GM19468 (cell line): ENCODE data around the gene MARCHF2.
"Not testable (repeated sequence)": the region's sequence is repeated elsewhere in the genome, so short reads cannot be mapped to it uniquely, and the experiment has no call there.

Experiments used
- ATAC-seq: cut with Tn5 transposase; IDR thresholded peaks from one replicate; pipeline ENCODE4 v1.9.1; 2021; ENCODE audit warnings: mild to moderate bottlenecking, moderate library complexity, moderate number of reproducible peaks; ENCODE audit not compliant: unreplicated experiment; ENCODE audit errors: extremely low read depth

MARCHF2 gene

DNA sequence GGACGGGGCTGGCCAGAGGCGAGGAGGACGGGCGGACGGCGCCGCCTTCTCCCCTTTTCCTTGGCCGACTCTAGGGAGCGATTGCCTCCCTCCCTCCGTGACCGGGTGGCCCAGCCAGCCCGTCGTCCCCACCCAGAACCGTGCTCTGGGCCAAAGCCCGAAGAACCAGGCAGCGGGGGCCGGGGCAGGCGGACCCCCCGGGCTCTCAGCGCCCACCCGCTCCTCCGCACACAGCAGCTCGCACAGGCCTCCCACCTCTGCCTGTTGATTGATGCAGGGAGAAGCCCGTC is 9.3 kb upstream of the MARCHF2 start:
- ATAC-seq: no peak

DNA sequence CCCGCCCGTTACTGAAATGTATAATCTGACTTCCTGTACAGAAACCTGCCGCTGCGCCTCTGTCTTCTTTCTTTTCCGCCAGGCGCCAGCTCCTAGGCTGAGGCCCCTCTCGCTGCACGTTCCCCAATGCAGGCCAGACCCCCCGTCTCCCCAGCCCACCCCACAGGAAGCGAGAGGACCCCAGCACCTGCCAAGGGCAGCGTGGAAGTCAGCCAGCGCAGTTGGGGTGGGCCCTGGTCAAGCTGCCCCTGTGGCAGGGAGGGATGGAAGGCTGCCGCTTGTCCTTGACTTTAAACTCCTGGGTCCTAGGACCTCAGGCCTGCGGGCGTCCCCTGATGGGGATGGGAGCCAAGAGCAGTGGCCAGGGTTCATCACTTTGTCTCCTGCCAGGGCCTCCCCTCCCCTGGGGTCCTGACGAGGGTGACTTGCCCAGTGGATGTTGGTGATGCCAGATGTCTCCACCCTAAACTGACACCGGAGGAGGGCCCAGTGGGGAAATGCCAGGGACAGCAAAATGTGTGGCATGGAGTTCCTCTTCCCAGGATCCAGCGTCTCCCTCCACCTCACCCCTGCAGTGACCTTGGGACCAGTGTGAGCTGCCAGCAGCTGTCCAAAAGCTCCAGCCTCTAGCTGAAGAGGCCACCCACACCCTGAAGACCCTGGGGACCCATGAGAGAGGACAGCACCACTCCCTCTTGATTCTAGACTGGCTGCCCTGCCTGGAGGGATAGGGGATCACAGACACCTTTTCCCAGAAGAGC is 8.5 kb upstream of the MARCHF2 start:
- ATAC-seq: no peak

DNA sequence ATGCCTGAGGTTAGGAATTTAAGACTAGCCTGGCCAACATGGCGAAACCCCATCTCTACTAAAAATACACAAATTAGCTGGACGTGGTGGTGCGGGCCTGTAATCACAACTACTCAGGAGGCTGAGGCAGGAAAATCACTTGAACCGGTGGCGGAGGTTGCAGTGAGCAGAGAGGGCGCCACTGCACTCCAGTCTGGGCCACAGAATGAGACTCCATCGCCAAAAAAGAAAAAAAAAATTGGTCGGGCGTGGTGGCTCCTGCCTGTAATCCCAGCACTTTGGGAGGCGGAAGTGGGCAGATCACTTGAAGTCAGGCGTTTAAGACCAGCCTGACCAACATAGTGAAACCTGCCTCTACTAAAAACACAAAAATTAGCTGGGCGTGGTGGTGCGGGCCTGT is 2.4 kb upstream of the MARCHF2 start:
- not testable (repeated sequence) for ATAC-seq

DNA sequence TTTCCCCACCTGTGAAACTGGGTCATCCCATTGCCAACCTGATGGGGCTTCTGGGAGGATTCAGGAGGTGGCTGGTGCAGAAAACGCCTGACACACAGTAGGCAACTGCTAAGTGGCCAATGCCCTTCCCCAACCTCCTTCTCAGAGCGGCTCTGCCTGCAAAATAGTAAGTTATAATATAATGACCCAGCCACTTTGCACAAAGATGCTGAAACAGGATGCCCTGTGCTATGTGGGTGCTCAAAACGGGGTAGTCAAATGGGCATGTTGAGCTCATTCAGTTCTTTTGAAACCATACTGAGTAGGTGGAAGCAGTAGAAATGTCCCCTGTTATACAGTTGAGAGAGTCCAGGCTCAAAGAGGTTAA is 507 bp downstream of the MARCHF2 start:
- ATAC-seq: no peak

DNA sequence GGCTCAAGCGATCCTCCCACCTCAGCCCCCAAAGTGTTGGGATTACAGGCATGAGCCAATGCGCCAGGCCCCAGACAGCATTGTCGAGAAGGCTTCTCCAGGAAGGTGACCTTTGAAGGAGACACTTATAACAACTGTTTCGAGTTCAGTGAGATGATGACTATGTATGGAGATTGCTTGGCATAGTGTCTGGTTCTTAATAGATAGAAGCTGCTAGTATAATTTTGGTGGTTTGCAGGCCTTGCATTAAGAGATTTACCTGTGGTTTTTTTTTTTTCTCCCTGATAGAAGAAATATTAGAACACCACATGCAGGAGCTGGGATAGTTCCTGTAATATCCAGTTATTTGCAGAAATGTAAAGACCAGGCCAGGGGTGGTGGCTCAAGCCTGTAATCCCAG is 3.7 kb downstream of the MARCHF2 start:
- no peak for ATAC-seq

DNA sequence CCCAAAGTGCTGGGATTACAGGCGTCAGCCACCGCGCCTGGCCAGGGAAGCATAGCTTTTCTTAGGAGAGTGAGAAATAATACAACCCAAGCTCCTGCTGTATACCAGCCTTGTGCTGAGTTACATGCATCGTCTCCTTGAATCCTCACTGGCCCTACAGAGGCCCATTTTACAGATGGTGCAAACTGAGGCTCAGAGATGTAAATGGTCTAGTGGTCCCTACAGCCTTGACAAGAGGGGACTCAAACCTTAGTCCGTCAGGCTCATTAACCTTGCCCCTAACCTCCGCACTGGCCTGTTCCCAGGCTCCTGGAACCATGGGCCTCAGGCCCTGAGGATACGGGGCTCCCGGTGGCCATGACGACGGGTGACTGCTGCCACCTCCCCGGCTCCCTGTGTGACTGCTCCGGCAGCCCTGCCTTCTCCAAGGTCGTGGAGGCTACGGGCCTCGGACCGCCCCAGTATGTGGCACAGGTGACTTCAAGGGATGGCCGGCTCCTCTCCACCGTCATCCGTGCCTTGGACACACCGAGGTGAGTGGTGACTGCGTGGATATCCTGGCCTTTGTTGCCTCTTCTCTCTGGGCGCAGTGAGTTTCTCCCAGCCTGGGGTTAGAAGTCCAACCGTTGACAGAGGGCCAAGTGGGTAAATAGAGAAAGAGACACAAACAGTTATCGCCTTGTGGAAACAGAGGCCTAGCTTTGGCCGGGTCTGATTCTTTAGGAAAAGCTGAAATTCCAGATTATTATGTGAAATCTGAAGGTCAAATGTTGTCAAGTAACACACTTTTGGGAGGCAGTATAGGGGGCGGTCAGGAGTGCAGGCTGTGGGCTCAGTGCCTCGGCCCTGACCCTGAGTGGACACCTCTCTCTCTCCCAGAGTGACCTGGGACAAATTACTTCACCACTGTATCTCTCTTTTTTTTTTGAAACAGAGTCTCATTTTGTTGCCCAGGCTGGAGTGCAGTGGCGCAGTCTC is 8.7 kb downstream of the MARCHF2 start:
- no peak for ATAC-seq

DNA sequence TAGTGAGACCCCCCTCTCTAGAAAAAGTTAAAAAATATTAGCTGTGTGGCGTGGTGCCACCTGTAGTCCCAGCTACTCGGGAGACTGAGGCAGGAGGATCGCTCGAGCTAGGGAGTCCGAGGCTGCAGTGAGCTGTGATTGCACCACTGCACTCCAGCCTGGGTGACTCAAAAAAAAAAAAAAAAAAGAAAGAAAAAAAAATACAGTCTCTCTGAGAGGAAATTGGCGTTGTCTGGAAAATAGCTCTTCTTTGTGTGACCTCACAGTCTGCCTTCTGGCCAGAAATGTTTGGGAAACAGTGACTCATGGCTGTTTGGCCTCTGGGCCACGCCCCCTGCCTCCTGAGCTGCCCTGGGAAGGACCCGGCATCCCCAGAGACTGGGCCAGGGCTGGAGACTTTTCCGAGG is 10.7 kb downstream of the MARCHF2 start:
- ATAC-seq: no peak

DNA sequence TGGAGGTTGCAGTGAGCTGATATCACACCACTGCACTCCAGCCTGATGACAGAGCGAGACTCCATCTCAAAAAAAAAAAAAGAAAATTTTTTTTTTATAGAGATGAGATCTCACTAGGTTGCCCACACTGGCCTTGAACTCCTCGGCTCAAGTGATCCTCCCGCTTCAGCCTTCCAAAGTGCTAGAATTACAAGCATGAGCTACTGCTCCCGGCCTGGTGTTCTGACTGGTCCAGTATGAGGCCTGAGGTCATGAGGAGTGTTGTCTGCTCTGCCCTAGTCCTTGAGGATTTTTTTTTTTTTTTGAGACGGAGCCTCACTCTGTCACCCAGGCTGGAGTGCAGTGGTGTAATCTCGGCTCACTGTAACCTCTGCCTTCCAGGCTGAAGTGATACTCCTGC is 12.2 kb downstream of the MARCHF2 start:
- ATAC-seq: not testable (repeated sequence)

DNA sequence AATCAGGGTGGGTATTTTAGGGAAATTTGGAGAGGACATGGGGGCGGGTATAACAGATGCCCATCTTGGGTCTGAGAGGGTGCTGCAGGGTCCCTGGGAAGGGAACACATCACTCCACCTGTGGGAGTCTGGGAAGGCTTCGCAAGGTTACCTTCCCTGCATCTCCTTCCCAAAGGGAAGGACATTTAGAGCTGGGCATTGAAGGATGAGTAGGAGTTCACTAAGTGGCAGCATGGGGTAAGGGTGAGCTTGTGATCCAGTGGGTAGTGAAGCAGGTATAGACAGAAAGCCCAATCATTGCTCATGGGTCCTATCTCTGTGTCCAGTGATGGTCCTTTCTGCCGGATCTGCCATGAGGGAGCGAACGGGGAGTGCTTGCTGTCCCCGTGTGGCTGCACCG is 13.2 kb downstream of the MARCHF2 start:
- no peak for ATAC-seq

DNA sequence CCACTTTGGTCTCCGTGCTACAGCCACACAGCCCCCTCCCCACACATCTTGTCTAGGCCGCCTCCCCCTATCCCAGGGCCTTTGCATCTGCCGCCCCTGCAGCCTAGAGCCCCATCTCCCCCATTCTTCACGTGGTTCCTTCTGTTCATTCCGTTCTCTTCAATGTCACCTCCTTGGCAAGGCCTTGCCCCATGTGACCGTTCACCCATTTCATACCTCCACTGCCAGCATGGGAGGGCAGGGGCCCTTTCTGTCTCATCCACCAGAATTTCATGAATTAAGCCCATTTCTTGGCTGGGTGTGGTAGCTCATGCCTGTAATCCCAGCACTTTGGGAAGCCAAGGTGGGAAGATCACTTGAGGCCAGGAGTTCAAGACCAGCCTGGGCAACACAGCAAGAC is 15.9 kb downstream of the MARCHF2 start:
- no peak for ATAC-seq

DNA sequence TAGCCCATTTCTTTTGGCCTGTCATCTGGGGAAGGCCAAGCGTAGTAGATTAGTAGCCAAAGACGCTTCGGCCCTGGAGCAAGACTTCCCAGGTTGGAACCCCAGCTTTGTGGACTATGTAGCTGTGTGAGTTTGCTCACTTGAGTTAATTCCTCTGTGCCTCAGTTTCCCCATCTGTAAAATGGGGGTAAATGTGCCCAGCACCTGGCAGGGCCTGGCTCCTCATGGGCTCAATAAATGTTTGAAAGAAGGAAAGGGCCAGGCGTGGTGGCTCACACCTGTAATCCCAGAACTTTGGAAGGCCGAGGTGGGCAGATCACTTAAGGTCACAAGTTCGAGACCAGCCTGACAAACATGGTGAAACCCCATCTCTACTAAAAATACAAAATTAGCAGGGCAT is 16.7 kb downstream of the MARCHF2 start:
- ATAC-seq: no peak

DNA sequence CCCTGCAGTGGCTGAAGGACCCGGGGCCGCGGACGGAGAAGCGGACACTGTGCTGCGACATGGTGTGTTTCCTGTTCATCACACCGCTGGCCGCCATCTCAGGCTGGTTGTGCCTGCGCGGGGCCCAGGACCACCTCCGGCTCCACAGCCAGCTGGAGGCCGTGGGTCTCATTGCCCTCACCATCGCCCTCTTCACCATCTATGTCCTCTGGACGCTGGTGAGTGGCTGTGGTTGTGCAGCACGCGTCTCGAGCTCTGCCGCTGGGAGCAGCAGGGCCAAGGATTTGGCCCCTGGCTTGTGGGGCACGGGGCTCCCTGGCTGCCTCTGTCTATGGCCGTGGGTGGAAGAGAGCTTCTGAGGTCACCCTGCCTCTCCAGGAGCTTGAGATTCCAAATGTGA is 17.5 kb downstream of the MARCHF2 start:
- no peak for ATAC-seq

DNA sequence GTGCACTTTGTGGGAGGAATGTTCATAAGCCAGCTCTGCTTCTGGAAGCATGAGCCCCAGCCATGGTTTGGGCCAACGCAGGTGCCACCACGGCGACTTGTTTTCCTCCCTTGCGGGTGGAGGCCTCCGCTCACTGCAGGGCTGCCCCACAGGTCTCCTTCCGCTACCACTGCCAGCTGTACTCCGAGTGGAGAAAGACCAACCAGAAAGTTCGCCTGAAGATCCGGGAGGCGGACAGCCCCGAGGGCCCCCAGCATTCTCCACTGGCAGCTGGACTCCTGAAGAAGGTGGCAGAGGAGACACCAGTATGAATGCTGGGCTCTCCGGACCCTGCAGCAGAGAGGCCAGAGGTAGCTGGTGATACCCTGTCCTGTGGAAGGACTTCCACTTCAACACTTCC is 25.1 kb downstream of the MARCHF2 start:
- ATAC-seq: no peak

DNA sequence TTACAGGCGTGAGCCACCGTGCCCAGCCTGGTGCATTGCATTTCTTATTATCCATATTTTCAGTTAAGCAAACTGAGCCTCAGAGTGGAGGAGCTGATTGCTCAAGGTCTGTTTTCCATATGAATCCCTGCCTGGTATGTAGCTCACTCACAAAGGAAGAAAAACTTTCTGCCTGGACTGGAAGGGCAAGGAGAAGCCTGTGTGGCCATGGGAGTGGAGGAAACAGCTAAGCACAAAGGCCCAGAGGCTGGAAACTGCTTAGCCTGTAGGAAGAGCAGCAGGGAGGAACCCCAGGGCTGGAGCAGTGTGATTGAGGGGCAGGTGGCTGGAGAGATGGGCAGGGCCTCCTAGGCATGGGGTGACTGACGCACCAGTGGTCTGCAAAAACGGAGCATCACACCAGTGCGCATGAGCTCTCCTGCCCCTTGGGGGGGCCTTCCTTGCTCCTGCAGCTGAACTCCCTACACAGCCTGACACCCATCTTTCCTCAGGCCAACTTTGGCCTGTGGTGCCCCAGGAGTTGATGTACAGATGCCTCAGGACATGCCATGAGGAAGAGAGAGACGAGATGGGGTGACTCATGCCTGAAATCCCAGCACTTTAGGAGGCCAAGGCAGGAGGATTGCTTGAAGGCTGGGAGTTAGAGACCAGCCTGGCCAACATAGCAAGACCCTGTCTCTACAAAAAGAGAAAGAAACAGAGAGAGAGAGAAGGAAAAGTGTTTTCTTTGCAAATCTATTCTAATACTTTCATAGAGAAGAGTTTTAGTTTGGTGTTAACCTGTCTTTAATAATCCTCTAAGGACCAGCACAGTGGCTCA is 28.8 kb downstream of the MARCHF2 start:
- no peak for ATAC-seq

DNA sequence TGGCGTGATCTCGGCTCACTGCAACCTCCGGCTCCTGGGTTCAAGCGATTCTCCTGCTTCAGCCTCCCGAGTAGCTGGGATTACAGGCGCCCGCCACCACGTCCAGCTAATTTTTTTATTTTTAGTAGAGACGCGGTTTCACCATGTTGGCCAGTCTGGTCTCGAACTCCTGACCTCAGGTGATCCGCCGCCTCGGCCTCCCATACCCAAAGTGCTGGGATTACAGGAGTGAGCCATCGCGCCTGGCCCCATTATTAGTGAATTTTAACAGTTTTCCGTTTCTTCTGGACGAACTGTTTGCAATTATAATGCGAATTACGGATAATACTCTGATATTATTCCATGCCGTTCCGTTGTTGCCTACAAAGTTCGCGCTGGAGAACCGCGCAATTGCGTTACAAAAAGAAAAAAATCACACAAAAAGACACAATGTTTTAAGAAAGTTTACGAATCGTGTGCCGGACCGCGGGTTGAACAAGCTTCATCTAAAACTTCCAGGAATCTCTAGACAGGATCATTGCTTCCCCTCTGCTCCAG is 31.1 kb downstream of the MARCHF2 start:
- not testable (repeated sequence) for ATAC-seq

DNA sequence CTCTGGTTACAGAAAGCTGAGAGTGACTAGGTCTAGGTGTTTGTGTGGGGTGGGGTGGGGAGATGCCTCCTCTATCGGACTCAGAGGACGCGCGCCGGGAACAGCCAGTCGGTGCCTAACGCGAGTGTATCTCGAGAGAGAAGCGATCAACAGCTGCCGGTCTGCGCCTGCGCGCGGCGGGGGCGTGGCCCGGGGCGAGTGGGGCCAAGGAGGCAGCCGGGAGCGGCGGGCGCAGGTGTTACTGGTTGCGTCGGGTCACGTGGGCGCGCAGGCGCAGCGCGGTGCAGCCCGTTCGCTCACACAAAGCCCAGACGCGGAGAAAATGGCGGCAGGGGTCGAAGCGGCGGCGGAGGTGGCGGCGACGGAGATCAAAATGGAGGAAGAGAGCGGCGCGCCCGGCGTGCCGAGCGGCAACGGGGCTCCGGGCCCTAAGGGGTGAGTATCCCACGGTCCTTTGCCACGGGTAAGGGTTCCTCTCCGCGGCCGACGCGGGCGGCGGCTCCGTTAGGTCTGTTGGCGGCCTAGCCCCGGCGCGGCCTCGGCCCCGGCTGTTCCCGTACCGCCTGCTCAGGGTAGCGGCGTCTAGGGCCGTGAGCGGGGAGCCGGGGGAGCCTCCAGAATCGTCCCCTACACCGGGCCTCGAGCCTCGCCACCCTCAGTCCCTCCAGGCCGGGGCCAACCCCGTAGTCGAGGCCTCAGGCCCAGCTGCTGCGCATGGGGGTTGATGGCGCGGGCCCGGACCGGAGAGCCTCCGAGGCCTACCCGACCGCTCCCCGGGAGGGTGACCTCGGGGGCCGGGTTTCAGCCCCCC is 31.8 kb downstream of the MARCHF2 start, which contains the start of gene HNRNPM:
TSS of gene HNRNPM (plus strand) at position 299 of the 811 bp plus-strand sequence. CDS start at position 323, 24 bp downstream.
- ATAC-seq: peak; percentile 62

DNA sequence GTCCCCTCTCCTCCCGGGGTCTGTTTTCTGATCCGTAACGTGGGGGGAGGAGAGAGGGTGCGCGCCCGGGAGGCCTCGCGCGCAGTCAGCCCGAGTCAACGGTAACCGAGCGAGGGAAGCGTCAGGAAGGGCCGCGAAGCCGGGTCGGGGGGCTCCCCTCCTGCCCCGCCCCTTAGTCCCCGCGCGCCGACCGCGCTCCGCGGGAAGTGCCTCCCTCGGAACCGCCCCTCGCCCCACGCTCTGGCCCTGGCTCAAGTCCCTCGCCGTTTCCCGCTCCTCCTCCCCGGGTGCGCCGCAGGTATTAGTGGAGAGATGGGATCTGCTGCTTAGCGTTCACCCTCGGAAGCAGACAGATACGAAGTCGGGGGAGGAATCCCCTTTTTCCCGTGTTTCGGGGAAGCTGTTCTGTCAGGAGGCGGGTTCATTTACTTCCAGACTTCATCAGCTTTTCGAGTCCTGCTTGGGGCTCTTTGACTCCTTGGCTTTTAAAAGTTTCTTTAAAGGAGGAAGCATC is 32.4 kb downstream of the MARCHF2 start:
- no peak for ATAC-seq

DNA sequence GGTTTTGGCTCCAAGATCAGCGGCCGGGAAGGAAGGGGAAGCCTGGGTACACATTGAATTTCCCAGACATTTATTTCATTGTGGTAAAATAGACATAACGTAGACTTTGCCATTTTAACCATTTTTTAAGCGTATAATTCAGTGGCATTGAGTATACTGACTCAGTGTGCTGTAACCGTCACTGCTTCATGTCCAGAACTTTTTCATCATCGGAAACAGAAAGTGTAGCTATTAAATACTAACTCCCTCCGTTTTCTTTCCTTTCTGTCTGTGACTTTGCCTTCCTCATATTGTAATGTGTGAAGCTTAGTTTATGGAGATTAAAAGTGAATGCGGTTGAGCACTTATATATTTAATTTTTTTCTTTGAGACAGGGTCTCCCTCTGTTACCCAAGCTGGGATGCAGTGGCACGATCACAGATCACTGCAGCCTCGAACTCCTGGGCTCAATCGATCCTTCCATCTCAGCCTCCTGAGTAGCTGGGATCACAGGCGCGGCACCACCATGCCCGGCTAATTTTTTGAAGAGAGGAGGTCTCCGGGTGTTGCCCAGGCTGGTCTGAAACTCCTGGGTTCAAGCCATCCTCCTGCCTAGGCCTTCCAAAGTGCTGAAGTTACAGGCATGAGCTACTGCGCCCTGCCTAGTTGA is 33.1 kb downstream of the MARCHF2 start:
- no peak for ATAC-seq

DNA sequence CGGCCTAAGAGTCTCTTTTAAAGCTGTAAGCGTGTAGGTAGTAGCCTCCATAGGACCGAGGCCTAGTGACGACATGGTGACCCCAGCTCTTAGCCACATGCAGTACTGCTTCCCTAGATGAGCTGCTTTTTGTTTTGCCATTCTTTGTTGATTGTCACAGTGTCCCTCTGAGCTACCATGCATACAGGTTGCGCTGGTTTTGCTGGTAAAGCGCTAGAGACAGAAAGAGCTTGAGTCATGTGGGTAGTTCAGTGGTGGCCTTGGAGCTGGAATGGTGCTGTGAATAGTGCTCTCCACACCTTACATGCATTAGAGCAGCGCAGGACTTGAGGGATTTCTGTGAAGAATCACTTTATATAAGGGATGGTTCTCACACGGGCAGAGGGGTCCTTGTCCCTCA is 36.7 kb downstream of the MARCHF2 start:
- no peak for ATAC-seq
